M059J (cell line): Measurements from ENCODE around the gene BOC. TPM values are rescaled to one million over a fixed set of nuclear protein-coding genes. Genes with fewer than 3 reads are reported as not detected.

Experiments used
- DNase-seq: peaks from one replicate; pipeline ENCODE4 v3.0.0-alpha.2; 2012; ENCODE audit warnings: low read depth
- total RNA-seq: library from RNA; depleted of rRNA; stranded (reverse); fragments of >200 nt; shearing (Covaris generic); gene quantifications from 2 replicates; pipeline ENCODE4 v1.2.3, GENCODE V29; 2014

Gene BOC
- total RNA-seq, 1 experiment from 2014 or later: 12.5 TPM

GRCh38 chr3:113270068-113270467 lies 58.7 kb downstream of the BOC start:
- no peak for DNase-seq

DNA sequence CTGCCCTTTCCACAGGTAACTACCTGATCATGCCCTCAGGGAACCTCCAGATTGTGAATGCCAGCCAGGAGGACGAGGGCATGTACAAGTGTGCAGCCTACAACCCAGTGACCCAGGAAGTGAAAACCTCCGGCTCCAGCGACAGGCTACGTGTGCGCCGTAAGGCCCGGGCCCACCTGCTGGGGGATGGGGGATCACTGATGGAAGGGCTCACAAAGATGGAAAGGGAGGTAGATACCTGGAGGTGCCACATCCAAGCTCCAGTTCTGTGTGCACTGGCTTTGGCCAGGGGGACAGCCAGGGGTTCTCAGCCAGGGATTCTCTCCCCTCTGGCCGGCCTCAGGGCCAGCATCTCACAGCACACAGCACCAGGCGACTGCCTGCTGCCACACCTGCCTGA lies 59.4 kb downstream of the BOC start:
- DNase-seq: no peak

DNA sequence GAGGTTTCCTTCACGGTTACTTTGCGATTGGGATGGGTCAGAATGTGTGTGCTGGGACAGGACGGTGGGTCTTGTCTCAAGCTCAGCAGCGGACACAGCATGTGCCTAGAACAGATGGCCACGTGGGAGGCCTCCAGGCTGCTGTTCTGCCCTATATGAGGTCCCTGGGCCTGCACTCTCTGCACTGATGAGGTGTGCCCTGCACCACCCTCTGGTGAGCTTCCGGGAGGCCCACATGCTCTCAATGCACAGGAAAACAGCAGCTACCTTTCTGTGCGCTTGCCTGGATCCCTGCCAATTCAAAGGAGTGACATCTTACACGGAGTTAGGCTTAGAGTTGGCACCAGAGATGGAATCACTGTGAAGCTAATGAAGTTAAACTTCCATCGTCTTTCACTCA lies 59.8 kb downstream of the BOC start:
- DNase-seq: no peak

DNA sequence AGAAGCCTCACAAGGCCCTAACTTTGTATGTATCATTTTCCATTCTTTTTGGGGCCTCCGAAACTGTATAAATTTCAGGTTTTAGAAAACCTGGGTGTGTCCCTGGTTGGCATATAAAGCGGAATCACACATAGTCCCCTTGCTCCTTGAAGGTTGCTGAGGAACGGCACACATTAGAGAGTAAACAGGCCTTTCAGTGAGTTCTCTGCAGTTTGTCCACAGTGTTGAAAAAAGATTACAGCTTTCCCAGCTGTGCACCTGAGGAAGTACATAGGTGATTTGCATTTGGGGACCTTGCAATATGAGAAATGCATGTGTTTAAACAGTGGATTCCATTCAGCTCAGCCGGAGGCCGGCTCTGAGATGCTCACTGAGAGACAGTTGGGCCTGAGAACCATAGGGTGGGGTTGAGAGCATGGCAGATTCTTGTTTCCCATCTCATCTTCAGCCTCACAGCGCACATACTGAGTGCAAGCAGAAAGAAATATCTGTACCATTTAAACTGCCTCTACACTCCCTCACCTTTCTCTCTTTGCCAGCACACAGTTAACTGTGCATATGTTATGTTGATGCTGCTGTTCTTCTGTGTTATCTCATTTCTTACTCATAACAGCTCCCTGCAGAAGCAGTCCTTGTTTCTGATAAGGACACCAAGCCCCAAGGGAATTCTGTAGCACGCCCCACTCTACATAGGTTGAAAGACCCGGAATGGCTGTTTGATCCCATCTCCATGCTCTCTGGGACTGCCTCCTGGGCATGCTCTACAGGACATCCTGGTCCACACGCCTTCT lies 60.4 kb downstream of the BOC start:
- no peak for DNase-seq

GRCh38 chr3:113272385-113272779 lies 61.0 kb downstream of the BOC start:
- no peak for DNase-seq

DNA sequence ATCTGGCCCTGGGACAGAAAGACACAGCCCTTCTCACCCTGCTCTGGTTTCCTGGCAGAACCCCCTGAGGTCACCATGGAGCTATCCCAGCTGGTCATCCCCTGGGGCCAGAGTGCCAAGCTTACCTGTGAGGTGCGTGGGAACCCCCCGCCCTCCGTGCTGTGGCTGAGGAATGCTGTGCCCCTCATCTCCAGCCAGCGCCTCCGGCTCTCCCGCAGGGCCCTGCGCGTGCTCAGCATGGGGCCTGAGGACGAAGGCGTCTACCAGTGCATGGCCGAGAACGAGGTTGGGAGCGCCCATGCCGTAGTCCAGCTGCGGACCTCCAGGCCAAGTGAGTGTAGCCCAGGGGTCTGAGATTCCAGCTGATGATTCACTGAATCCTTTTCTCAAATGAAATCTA lies 61.7 kb downstream of the BOC start:
- no peak for DNase-seq

DNA sequence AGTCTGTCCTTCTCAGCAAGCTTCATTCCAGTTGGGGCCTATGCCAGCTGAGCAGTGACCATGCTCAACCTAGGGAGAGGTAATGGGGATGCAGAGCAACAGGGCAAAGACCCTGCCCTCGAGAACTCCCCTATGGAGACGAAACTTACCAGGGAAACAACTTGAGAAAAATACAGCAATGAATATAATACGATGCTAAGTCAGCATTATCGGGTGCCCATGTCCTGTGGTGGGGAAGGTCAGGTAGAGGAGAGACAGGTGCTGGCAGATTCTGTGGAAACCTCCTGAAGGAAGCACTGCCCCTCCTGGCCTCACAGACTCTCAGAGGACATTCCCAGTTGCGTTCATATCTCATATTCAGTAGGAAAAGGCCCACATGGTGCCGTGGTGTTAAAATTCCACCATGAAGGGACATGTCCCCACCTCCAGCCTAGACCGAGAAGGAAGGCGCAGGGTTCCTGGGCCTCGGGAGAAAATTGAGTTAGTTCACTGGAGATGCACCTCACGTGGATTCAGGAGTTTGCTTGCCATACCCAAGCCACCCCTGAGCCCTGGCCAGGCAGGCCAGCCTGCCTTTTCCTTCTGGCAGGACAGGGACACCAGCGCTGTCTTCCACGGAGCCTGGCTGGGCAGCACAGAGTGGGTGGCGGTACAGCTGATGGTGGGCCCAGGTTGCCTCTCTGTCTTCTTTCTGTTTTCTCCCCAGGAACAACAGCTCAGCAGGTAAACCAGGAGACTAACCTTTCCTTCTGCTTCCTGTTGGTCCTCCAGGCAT lies 62.4 kb downstream of the BOC start:
- no peak for DNase-seq

GRCh38 chr3:113274425-113275257 lies 63.3 kb downstream of the BOC start:
- DNase-seq: no peak

- no peak for DNase-seq
Measured at GRCh38 chr3:113275258-113275556, 63.9 kb downstream of the BOC start.

DNA sequence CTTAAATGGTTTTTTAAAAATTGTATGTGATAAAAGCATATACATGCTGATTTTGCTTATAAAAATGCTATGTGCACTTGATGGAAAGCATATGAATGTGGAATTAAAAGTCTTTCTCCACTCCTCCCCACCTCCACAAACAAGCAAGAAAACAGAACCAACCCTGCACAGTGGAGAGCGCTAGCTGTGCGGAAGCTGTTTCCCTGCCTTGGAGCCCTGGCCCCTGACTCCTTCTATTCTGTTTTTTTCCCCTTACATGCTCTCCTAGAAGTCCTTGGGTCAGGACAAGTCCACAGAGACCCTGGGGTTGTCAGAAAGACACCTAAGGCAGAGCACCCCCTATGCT lies 64.2 kb downstream of the BOC start:
- DNase-seq: no peak

- DNase-seq: peak; percentile 96
Measured at GRCh38 chr3:113275929-113276750, 64.8 kb downstream of the BOC start.

GRCh38 chr3:113276751-113277080 lies 65.4 kb downstream of the BOC start:
- no peak for DNase-seq

DNA sequence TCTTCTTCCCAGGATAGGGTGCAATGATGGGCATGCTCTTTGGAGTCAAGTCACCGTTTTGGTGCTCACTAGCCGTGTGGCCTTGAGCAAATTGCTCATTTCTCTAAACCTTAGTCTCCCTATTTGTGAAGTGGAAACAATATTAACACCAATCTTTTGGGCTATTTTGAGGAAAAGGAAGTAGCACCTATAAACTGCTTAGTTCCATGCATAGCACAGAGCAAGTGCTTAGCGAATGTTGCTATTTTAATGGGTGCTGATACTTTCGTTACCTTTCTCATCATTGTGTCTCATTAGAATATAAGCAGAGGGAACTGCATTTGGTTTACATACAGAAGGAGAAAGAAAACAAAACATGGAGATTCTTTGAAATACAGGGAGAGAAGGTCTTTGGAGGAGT lies 66.1 kb downstream of the BOC start:
- no peak for DNase-seq

DNA sequence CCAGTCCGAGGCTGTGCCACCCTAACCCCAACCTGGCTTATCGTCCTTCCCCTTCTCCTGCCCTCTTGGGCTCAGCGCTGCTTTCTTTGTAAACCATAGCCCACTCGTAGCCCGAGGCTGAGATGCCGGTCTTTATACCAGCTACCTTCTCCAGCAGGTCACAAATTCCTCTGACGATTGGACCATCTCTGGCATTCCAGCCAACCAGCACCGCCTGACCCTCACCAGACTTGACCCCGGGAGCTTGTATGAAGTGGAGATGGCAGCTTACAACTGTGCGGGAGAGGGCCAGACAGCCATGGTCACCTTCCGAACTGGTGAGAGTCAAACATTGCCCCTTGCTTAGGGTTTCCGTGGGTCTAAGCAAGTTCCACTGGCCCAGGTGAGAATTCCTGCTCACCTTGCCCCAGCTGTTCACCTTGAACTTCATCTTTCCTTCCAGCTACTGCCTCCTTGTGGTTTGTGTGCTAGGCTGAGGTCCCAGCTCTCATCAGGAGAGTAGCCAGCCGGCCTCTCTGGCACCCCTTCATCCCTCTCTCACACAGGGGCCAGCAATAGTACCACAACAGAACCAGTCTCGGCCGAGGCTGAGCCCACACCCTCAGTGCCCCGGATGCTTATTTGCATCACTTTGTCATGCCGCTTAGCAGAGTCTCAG lies 66.7 kb downstream of the BOC start:
- DNase-seq: no peak

- no peak for DNase-seq
Measured at GRCh38 chr3:113278599-113278955, 67.2 kb downstream of the BOC start.

- no peak for DNase-seq
Measured at GRCh38 chr3:113279686-113280085, 68.3 kb downstream of the BOC start.

- DNase-seq: no peak
Measured at GRCh38 chr3:113283306-113283705, 71.9 kb downstream of the BOC start.

- no peak for DNase-seq
Measured at GRCh38 chr3:113284453-113285050, 73.2 kb downstream of the BOC start.

DNA sequence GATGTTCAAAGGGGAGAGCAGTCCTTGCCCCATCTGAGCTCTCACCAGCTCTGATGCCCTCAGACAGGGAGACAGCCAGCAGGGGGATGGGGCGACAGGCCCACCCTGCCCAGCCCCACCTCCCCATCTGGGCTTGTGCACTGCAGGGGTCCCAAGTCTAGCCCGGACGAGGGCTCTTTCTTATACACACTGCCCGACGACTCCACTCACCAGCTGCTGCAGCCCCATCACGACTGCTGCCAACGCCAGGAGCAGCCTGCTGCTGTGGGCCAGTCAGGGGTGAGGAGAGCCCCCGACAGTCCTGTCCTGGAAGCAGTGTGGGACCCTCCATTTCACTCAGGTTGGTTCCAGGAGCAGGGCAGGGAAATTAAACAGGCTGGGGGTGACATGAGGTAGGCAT lies 73.9 kb downstream of the BOC start:
- no peak for DNase-seq

GRCh38 chr3:113285741-113286140 lies 74.4 kb downstream of the BOC start:
- DNase-seq: no peak

DNA sequence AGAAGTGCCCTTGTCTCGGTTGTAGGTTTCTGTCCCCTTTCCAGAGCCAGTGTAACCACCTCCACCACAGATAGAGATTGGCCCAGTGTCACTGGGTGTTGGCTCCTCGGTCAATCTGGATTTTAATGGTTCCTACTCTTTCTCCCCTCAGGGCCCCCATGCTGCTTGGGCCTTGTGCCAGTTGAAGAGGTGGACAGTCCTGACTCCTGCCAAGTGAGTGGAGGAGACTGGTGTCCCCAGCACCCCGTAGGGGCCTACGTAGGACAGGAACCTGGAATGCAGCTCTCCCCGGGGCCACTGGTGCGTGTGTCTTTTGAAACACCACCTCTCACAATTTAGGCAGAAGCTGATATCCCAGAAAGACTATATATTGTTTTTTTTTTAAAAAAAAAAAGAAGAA lies 75.2 kb downstream of the BOC start:
- DNase-seq: no peak
